ENCODE data around the gene HTR3A. TPM values are rescaled to one million over a fixed set of nuclear protein-coding genes. Genes with fewer than 3 reads are reported as not detected.
"Not testable (repeated sequence)": the region's sequence is repeated elsewhere in the genome, so short reads cannot be mapped to it uniquely, and the experiment has no call there.

HTR3A gene
- total RNA-seq = not detected in 2 replicates

GRCh38 chr11:113974741-113975470, at the start of gene HTR3A:
TSS of gene HTR3A (plus strand) at chr11:113975108. CDS start at chr11:113975326, 218 bp downstream.
- no peak for DNase-seq (ENCODE audit: extremely low read depth, low read depth, low spot score)

GRCh38 chr11:113926273-113927197, 48.4 kb upstream of the HTR3A start:
- no peak for DNase-seq (ENCODE audit: extremely low read depth, low read depth, low spot score)

DNA sequence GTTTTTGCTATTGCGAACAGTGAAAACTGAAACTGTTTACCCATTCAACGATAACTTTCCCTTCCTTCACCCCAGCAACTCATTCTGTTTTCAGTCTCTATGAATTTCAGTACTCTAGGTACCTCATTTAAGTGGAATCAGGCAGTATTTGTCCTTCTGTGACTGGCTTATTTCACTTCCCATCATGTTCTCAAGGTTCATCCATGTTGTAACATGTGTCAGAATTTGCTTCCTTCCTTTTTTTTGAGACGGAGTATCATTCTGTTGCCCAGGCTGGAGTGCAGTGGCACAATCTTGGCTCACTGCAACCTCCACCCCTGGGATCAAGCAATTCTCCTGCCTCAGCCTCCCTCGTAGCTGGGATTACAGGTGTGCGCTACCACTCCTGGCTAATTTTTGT, 46.6 kb upstream of the HTR3A start:
- DNase-seq (ENCODE audit: extremely low read depth, low read depth, low spot score) = no peak

DNA sequence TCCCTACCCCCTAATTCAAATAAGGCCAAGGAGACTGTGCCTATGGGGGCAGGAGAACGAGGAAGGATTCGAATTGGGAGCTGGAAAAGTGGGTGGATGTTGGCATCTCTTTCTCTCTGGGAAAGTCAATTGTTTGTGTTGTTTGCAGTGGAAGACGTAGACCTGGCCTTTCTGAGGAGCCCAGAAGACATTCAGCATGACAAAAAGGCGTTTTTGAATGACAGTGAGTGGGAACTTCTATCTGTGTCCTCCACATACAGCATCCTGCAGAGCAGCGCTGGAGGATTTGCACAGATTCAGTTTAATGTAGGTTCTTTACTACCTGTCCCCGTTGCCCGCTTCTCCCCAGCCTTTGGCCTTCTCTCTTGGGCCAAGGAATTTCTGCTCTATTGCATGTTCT, 42.1 kb upstream of the HTR3A start:
- no peak for DNase-seq (ENCODE audit: extremely low read depth, low read depth, low spot score)

DNA sequence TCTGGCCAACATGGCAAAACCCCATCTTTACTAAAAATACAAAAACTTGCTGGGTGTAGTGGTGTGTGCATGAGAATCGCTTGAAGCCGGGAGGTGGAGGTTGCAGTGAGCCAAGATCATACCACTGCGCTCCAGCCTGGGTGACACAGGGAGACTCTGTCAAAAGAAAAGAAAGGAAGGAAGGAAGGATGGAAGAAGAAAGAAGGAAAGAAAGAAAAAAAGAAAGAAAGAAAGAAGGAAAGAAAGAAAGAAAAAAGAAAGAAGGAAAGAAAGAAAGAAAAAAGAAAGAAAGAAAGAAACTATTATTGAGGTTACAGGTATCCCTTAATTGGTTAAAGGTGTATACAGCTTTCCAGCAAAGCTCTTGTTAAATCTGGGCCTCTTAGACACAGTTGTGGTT, 40.7 kb upstream of the HTR3A start:
- DNase-seq (ENCODE audit: extremely low read depth, low read depth, low spot score) = not testable (repeated sequence)

GRCh38 chr11:113934761-113935160, 40.1 kb upstream of the HTR3A start:
- DNase-seq (ENCODE audit: extremely low read depth, low read depth, low spot score) = no peak

DNA sequence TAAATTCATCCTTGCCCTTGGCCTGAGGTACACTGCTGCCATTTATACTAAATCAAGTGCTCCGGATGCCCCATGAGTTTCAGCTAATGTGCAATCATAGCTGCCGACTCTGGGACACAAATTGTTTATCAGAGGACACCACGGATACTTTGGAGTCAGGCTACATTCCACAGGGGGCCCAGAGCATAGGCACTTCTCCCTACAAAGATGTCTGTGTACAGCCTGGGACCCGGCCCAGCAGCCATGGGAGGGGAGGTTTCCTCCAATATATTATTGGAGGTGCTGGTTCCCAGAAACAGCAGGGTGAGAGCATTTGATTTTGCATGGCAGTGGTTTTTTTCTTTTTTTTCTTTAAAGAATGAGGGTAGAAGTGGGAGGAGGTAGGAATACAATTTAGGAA, 39.0 kb upstream of the HTR3A start:
- no peak for DNase-seq (ENCODE audit: extremely low read depth, low read depth, low spot score)

GRCh38 chr11:113937918-113938317, 37.0 kb upstream of the HTR3A start:
- DNase-seq (ENCODE audit: extremely low read depth, low read depth, low spot score) = no peak

DNA sequence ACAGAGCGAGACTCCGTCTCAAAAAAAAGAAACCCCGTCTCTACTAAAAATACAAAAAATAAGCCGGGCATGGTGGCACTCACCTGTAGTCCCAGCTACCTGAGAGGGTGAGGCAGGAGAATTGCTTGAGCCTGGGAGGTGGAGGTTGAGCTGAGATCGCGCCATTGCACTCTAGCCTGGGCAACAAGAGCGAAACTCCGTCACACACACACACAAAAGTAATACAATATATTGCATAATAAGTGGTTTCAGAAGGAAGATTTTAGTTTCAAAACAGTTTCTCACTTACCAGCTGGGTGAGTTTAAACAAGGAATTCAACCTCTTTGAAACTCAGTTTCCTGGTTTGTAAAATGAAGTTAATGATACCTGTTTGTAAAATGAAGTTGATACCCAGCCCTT, 32.7 kb upstream of the HTR3A start:
- DNase-seq (ENCODE audit: extremely low read depth, low read depth, low spot score) = no peak

- not testable (repeated sequence) for DNase-seq (ENCODE audit: extremely low read depth, low read depth, low spot score)
These were observed 28.7 kb upstream of the HTR3A start for GRCh38 chr11:113946162-113946561.

- DNase-seq (ENCODE audit: extremely low read depth, low read depth, low spot score) = no peak
These were observed 26.9 kb upstream of the HTR3A start for GRCh38 chr11:113947994-113948393.

GRCh38 chr11:113949891-113950290, 25.0 kb upstream of the HTR3A start:
- no peak for DNase-seq (ENCODE audit: extremely low read depth, low read depth, low spot score)

DNA sequence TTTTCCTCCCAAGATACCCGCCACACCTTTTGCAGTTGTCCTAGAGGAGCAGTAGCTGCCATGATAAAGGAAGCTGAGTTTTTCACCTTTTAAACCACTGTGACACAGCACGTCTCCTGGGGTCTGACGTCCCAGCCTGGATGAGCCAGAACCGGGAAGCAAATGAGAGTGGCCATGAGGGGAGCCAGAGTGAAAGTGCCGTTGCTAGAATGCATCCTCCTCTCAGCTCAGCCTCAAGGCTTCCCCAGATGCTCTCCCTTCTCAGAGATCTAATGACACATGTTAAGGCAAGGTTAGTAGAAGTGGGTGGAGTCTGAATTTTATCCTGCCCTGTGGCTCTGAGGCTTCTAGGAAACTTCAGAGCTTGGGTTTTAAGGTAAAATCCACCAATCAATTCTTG, 23.4 kb upstream of the HTR3A start:
- DNase-seq (ENCODE audit: extremely low read depth, low read depth, low spot score) = no peak

DNA sequence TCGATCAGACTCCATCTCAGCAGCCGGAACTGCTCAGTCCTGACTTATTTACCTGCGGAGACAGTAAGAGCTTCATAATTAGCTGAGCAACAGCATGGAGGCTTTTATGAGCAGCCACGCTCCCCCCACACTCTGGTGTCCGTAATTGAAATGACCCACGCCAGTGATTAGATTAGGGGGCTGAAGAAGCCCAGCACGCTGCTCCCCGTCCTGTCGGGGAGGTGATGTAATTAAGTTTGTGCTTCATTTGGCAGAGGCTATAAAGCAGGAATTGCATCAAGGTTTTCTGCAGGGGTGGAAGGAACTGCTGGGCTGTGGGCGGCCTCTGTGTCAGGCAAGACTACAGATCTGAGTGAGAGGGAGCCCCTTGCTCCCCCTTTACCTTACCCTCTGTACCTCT, 22.8 kb upstream of the HTR3A start:
- no peak for DNase-seq (ENCODE audit: extremely low read depth, low read depth, low spot score)

GRCh38 chr11:113952588-113952987, 22.3 kb upstream of the HTR3A start:
- no peak for DNase-seq (ENCODE audit: extremely low read depth, low read depth, low spot score)

GRCh38 chr11:113954235-113954634, 20.7 kb upstream of the HTR3A start:
- DNase-seq (ENCODE audit: extremely low read depth, low read depth, low spot score) = no peak

DNA sequence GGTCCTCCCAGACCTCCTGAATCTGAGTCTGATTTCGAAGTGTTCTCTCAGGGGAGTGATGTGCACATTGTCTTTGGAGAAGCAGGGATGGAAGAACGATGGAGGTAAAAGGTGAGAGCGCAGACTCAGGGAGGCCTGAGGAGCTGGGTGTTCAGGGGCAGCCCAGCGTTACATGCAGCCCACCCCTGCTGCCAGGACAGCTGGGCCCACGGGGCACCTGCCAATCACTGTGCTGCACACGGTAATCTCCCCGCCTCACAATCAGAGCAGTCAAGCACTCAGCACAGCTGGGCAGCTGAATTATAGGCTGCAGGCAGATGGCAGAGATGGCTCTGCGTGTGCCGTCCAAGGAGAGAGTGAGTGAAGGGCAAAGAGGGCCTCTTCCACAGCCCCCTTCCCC, 17.9 kb upstream of the HTR3A start:
- DNase-seq (ENCODE audit: extremely low read depth, low read depth, low spot score) = no peak

- no peak for DNase-seq (ENCODE audit: extremely low read depth, low read depth, low spot score)
These were observed 14.1 kb upstream of the HTR3A start for GRCh38 chr11:113960702-113961330.

- no peak for DNase-seq (ENCODE audit: extremely low read depth, low read depth, low spot score)
These were observed 7.5 kb upstream of the HTR3A start for GRCh38 chr11:113967361-113967760.

GRCh38 chr11:113971506-113972195, 3.3 kb upstream of the HTR3A start:
- DNase-seq (ENCODE audit: extremely low read depth, low read depth, low spot score) = no peak

DNA sequence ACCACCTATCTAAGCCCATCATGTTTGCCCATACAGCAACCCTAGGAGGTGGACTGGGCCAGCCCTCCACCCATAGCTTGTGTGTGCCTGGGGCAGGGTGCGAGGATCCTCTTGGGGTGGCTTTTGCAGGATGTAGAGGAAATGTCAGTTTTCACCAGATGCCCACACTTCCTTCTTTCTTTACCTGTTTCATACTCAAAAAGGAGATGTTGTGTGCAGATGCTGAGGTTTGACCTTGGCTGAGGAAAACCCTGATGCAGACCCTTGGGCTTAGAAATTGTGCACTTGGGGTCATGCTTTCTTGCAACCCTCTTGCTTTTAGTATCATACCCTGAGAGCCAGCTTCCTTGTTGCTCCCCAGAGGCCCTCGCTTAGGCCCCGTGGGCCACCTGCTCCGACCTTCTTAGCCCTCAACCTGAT, 2.2 kb downstream of the HTR3A start:
- no peak for DNase-seq (ENCODE audit: extremely low read depth, low read depth, low spot score)
